Measurements from ENCODE around the gene ZNF606. TPM values are rescaled to one million over a fixed set of nuclear protein-coding genes. Genes with fewer than 3 reads are reported as not detected.

Gene ZNF606
- total and polyA plus RNA-seq, 7 experiments from 2014 or later: 9.4 to 37.5 (median 13.2) TPM

Other genes starting within 250 kb of the ZNF606 start
- gene ZNF586, start 233.1 kb downstream of the ZNF606 start, total RNA-seq: 10 to 100 TPM; 16.4 to 47.5 (median 42.6) TPM
- gene ZNF586, start 233.1 kb downstream of the ZNF606 start, polyA plus RNA-seq: 10 to 100 TPM; 25.5 to 31.8 TPM
- gene ZNF552, start 187.9 kb downstream of the ZNF606 start, total RNA-seq: 10 to 100 TPM; 10.6 to 21.9 (median 16.3) TPM
- 10 to 100 TPM; 10.9 to 16.5 TPM for gene ZNF552, start 187.9 kb downstream of the ZNF606 start, polyA plus RNA-seq
- gene ZNF587B, start 172.5 kb downstream of the ZNF606 start, total RNA-seq: 10 to 100 TPM; 18.9 to 32.3 (median 24.0) TPM
- 1 to 10 TPM; 1.7 to 2.9 TPM for gene ZNF587B, start 172.5 kb downstream of the ZNF606 start, polyA plus RNA-seq
- gene ZNF587, start 153.0 kb downstream of the ZNF606 start, total RNA-seq: 10 to 100 TPM; 46.9 to 65.1 (median 48.8) TPM
- 1 to 10 TPM; 4.2 to 6.4 TPM for gene ZNF587, start 153.0 kb downstream of the ZNF606 start, polyA plus RNA-seq
- 10 to 100 TPM; 12.7 to 56.9 (median 32.7) TPM for gene ZNF814, start 113.8 kb downstream of the ZNF606 start, total RNA-seq
- gene ZNF814, start 113.8 kb downstream of the ZNF606 start, polyA plus RNA-seq: 10 to 100 TPM; 22.2 to 25.7 TPM
- 10 to 100 TPM; 21.6 to 44.7 (median 28.1) TPM for gene ZNF417, start 86.2 kb downstream of the ZNF606 start, total RNA-seq
- gene ZNF417, start 86.2 kb downstream of the ZNF606 start, polyA plus RNA-seq: 1 to 10 TPM; 2.6 to 8.5 TPM
- 1 to 10 TPM; 2.1 to 7.7 (median 6.0) TPM for gene ZNF418, start 67.4 kb downstream of the ZNF606 start, total RNA-seq
- 1 to 10 TPM; 1.8 to 2.2 TPM for gene ZNF418, start 67.4 kb downstream of the ZNF606 start, polyA plus RNA-seq
- gene ZNF256, start 55.1 kb downstream of the ZNF606 start, total RNA-seq: 10 to 100 TPM in 3 of 5 experiments, 1 to 10 TPM in 2; 5.2 to 13.8 (median 11.8) TPM
- 1 to 10 TPM; 4.0 to 6.1 TPM for gene ZNF256, start 55.1 kb downstream of the ZNF606 start, polyA plus RNA-seq
- 1 to 10 TPM in 3 of 5 experiments, under 1 TPM in 1, not detected in 1; 0.44 to 2.0 (median 1.5) TPM for gene C19orf18, start 28.3 kb downstream of the ZNF606 start, total RNA-seq
- gene C19orf18, start 28.3 kb downstream of the ZNF606 start, polyA plus RNA-seq: not detected
- not detected for gene ZSCAN1, start 31.2 kb upstream of the ZNF606 start, total RNA-seq
- not detected for gene ZSCAN1, start 31.2 kb upstream of the ZNF606 start, polyA plus RNA-seq
- 1 to 10 TPM in 4 of 5 experiments, under 1 TPM in 1; 0.07 to 2.9 (median 2.5) TPM for gene ZNF135, start 56.5 kb upstream of the ZNF606 start, total RNA-seq
- gene ZNF135, start 56.5 kb upstream of the ZNF606 start, polyA plus RNA-seq: 1 to 10 TPM; 1.8 to 3.3 TPM
- gene ZSCAN18, start 95.4 kb upstream of the ZNF606 start, total RNA-seq: 100 to 1,000 TPM in 1 of 5 experiments, 10 to 100 TPM in 3, 1 to 10 TPM in 1; 8.2 to 100 (median 78.1) TPM
- 10 to 100 TPM; 17.9 to 30.7 TPM for gene ZSCAN18, start 95.4 kb upstream of the ZNF606 start, polyA plus RNA-seq
- 10 to 100 TPM in 3 of 5 experiments, 1 to 10 TPM in 2; 2.8 to 17.1 (median 15.1) TPM for gene ZNF329, start 148.0 kb upstream of the ZNF606 start, total RNA-seq
- gene ZNF329, start 148.0 kb upstream of the ZNF606 start, polyA plus RNA-seq: 10 to 100 TPM in 1 of 2 donors, 1 to 10 TPM in 1; 8.2 to 12.6 TPM
- 10 to 100 TPM; 20.1 to 91.1 (median 52.7) TPM for gene ZNF274, start 180.2 kb upstream of the ZNF606 start, total RNA-seq
- gene ZNF274, start 180.2 kb upstream of the ZNF606 start, polyA plus RNA-seq: 10 to 100 TPM; 41.7 to 53.9 TPM
- gene ZNF544, start 226.1 kb upstream of the ZNF606 start, total RNA-seq: 10 to 100 TPM; 19.7 to 60.7 (median 42.1) TPM
- 10 to 100 TPM; 21.6 to 30.8 TPM for gene ZNF544, start 226.1 kb upstream of the ZNF606 start, polyA plus RNA-seq